ENCODE data around the gene FLCN. TPM values are rescaled to one million over a fixed set of nuclear protein-coding genes. Genes with fewer than 3 reads are reported as not detected.
"Not testable (repeated sequence)": the region's sequence is repeated elsewhere in the genome, so short reads cannot be mapped to it uniquely, and the experiment has no call there.

Gene FLCN, protein sequence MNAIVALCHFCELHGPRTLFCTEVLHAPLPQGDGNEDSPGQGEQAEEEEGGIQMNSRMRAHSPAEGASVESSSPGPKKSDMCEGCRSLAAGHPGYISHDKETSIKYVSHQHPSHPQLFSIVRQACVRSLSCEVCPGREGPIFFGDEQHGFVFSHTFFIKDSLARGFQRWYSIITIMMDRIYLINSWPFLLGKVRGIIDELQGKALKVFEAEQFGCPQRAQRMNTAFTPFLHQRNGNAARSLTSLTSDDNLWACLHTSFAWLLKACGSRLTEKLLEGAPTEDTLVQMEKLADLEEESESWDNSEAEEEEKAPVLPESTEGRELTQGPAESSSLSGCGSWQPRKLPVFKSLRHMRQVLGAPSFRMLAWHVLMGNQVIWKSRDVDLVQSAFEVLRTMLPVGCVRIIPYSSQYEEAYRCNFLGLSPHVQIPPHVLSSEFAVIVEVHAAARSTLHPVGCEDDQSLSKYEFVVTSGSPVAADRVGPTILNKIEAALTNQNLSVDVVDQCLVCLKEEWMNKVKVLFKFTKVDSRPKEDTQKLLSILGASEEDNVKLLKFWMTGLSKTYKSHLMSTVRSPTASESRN
- 29.3 TPM for total RNA-seq

DNA sequence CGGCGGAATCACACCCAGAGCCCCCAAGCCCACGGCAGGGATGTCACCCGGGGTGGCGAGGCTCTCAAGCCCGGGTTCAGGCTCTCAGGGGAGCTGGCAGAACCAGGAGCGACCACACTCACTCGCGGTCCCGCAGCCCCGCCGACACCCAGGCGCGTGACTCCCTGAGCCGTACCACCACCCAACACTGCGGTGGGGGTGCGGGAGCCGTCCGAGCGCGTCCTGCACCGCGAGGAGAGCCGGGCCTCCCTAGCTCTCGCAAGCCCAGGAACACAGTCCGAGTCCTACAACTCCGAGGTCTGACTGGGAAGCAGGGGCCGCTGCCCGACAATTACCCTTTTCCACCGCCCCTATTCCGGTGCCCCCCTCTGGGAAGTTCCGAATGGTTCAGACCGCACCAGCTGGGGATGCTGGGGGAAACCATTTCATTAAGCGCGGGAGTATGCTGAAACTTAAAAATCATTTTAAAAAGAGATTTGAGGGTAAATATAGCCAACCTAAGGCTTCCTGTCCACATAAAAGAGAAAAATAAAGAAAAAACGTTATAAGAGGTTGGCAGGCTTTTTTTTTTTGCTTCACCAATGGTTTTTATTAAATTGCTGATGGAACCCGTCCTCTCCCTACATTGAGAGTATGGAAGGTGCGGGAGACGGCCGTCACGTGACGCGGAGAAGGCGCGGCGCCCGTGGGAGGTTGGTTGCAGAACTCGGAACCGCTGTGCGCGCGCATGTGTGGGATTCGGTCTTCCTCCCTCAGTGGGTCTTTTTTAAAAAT lies at the start of gene FLCN:
TSS of gene FLCN (minus strand) at position 143 of the 774 bp plus-strand sequence. CDS start 9,031 bp downstream, outside the sequence.
- DNase-seq: peak; percentile 87

DNA sequence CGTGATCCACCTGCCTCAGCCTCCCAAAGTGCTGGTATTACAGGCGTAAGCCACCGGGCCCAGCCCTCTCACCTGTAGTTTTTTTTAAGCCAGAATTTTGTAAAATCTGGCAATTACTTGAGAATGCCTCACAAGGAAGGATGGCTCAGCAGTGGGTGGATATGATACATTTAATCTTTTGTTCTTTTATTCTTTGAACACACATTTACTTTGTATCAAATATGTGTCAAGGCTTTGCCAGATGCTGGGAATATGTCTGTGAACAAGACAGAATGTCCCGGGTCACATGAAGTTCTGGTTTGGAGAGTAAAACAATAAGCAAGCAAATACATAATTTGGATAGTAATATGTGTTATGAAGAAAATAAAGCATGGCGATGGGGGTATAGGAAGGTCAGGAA lies 49.0 kb upstream of the FLCN start:
- DNase-seq: no peak

- peak; percentile 96 for DNase-seq
These were observed 43.9 kb upstream of the FLCN start, which contains the start of gene COPS3 for GRCh38 chr17:17280613-17281549. TSS of gene COPS3 (minus strand) at chr17:17281246. CDS start at chr17:17281186, 60 bp downstream.

DNA sequence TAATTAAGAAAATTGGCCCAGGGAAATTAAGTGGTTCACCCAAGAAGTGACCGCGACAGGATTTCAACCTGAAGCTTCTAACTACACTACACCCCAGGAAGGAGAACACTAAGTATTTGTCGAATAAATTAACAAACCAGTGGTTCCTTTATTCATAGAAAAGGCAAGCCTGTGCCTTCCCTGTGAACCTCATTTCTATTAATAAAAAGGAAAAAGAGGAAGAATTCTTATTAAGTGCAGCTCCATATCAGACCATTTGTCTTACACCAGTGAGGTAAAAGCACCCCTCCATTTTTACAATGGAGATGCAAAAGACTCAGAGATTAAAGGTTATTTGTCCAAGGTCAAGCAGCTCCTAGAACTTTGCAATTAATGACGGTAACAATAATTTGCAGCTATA lies 42.3 kb upstream of the FLCN start:
- no peak for DNase-seq

GRCh38 chr17:17277431-17277830 lies 40.5 kb upstream of the FLCN start:
- DNase-seq: not testable (repeated sequence)

DNA sequence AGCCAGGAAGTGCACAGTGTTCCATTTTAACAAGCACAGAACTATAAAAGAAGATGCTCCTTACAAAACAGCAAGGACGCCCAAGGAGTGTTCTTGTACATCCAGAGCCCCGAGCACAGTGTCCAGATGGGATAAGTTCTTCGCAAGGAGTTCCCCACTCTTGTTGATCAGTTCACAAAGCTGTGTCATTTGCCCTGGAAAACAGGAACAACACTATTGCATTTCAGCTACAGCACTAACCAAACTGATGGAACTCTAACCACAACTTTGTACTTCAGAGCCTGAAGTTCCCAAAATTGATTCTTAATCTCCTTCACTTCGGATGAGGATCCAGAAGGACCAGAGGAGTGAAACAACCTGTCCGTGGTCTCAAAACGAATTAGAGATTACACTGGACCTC lies 39.0 kb upstream of the FLCN start:
- no peak for DNase-seq

DNA sequence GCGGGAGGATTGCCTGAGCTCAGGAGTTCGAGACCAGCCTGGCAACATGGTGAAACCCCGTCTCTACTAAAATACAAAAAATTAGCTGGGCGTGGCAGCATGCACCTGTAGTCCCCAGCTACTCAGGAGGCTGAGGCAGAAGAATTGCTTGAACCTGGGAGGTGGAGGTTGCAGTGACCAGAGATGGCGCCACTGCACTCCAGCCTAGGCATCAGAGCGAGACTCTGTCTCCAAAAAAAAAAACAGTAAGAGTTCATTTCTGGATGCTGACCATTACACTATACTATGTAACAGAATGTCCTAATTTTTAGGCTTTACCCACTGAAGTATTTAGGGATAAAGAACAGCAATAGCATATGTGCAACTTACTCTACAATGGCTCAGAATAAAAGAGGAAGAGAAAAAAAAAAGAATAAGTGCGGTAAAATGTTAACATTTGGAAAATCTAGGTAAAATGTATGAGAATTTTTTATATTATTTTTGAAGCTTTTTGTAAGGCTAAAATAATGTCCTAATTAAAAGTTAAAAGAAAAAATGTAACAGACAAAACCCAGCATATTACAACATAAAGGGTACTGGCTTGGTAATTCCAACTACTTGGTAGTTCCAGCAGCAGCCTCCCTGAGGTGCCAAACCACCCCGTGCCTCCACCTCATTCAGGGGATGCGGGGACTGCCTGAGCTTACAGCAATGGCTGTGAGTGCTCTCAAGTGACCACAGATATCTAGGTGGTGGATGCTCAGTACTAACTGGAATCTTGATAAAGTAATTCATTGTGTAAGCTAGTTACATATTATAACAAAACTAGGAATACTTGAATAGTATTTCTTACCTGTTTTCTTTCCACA lies 33.2 kb upstream of the FLCN start:
- DNase-seq: no peak

GRCh38 chr17:17264430-17264829 lies 27.5 kb upstream of the FLCN start:
- DNase-seq: no peak

DNA sequence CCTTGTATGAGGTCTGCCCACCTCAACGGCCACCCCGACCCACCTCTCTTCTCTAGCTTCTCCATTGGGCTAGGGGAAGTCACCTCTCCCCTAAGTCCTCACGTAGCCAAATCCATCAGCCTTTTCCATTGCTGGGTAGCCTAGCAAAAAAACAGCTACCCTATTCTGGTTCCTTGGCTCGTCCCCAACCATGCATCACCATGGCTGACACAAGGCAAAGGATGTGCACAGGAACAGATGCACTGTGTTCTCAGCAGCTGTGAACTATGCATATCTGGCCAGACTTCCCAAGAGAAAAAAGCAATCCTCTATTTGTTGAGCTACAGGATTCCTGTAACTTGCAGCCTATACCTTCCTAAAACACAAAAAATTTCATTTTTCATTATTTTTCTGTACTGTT lies 22.0 kb upstream of the FLCN start:
- peak; percentile 70 for DNase-seq

DNA sequence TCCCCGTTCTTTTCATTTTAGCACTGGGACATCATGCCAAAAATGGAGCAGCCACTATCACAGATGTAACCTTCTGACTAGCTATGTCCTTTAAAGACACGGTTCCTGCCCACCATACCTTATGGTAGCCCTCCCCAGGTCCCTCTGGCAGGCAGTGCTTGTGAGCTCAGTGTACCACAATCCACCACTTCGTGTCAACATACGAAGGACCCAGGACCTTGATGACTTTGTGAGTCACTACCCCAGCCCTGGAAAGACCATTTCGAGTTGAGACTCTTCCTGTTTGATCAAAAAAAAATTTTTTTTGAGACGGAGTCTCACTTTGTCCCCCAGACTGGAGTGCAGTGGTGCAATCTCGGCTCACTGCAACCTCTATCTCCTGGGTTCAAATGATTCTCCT lies 21.0 kb upstream of the FLCN start:
- DNase-seq: no peak

DNA sequence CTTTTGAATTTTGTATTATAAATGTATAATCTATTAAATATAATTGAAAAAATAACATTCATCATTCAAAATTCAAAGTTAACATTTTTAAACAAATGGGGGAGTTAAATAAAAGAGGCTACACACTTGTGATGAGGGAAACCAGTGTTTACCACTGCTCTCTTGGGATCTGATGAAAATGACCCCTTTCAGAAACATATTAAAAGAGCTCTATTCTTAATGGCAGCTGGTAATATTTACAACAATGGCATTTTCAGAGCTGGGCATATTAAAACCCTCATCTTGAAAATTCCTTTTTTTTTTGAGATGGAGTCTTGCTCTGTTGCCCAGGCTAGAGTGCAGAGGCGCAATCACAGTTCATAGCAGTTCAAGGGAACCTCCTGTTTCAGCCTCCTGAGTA lies 19.3 kb upstream of the FLCN start:
- DNase-seq: no peak

GRCh38 chr17:17255689-17256088 lies 18.7 kb upstream of the FLCN start:
- DNase-seq: not testable (repeated sequence)

DNA sequence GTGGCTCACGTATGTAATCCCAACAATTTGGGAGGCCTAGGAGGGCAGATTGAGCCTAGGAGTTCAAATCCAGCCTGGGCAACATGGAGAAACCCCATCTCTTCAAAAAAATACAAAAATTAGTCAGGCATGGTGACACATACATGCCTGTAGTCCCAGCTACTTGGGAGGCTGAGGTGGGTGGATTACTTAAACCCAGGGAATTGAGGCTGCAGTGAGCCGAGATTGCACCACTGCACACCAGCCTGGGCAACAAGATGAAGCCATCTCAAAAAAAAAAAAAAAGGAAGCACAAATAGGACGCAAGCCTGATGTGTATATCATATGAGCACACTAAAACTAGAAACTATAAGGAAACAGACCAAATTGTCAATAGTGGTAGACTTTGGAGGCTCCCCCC lies 17.1 kb upstream of the FLCN start:
- DNase-seq: no peak

- no peak for DNase-seq
These were observed 16.4 kb upstream of the FLCN start for GRCh38 chr17:17253406-17253805.

GRCh38 chr17:17252149-17252661 lies 15.2 kb upstream of the FLCN start:
- DNase-seq: no peak

GRCh38 chr17:17246879-17247278 lies 9.9 kb upstream of the FLCN start:
- no peak for DNase-seq

DNA sequence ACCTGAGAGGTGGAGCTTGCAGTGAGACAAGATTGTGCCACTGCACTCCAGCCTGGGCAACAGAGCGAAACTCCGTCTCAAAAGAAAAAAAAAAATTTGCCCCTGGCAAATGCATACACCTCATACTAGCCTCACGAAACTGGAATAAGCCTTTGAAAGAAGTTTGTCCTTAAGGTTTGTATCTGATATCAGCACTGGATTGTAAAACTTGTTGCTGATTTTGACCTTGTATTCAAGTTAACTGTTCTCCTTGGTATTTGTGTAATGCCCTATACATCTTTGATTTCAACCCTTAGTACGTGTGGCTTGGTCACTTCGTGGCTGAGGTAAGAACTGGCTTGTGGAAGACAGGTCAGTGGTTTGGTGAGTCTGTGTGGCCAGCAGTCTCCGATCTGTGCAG lies 6.2 kb upstream of the FLCN start:
- no peak for DNase-seq

GRCh38 chr17:17242246-17242645 lies 5.3 kb upstream of the FLCN start:
- no peak for DNase-seq

- no peak for DNase-seq
These were observed 4.7 kb upstream of the FLCN start for GRCh38 chr17:17241656-17242055.

DNA sequence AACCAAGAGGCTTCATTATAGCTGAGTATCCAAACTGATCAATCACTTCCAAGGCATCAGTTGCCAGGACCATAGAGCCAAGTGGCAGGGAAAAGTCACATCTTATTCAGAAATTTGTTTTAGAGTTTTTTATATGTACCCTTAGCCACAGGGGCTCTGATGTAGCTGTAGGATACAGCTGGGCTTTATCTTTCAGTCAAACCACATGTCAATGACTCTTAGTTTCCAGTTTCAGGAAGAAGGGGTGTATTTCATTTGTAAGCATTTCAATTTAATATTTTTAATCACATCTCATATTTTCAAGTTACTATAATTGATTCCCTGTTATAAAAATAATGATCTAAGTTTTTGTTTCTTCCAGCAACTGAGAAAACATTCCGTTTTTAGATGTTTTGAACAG lies 2.9 kb upstream of the FLCN start:
- DNase-seq: no peak
